H9 (cell line): ENCODE results near the gene TEF. TPM values are rescaled to one million over a fixed set of nuclear protein-coding genes. Genes with fewer than 3 reads are reported as not detected.
"Not testable (repeated sequence)": the region's sequence is repeated elsewhere in the genome, so short reads cannot be mapped to it uniquely, and the experiment has no call there.

Experiments used
- DNase-seq: peaks from one replicate; pipeline ENCODE4 v3.0.0-alpha.2; 2017
- H2AFZ ChIP-seq: one replicate; pipeline ENCODE4 v1.6.1; 2013; ENCODE audit warnings: mild to moderate bottlenecking, low read length, control low read depth, moderate library complexity
- H2AK5ac ChIP-seq: 2 replicates; pipeline ENCODE4 v1.6.1; 2013; ENCODE audit warnings: low read length, control low read depth, mixed read lengths; ENCODE audit not compliant: insufficient read length
- H2BK120ac ChIP-seq: one replicate; pipeline ENCODE4 v1.6.1; 2013; ENCODE audit warnings: low read depth, mild to moderate bottlenecking, low read length, control low read depth, inconsistent platforms; ENCODE audit not compliant: poor library complexity, severe bottlenecking
- H2BK12ac ChIP-seq: 2 replicates; pipeline ENCODE4 v1.6.1; 2013; ENCODE audit warnings: low read length, control low read depth, mixed read lengths, low read depth; ENCODE audit not compliant: insufficient read length
- H2BK15ac ChIP-seq: 2 replicates; pipeline ENCODE4 v1.6.1; 2013; ENCODE audit warnings: low read depth, low read length, control low read depth
- H2BK20ac ChIP-seq: one replicate; pipeline ENCODE4 v1.6.1; 2013; ENCODE audit warnings: low read depth, mild to moderate bottlenecking, low read length, control low read depth, inconsistent platforms; ENCODE audit not compliant: poor library complexity, severe bottlenecking
- H2BK5ac ChIP-seq: 2 replicates; pipeline ENCODE4 v1.6.1; 2013; ENCODE audit warnings: low read length, control low read depth, mixed read lengths; ENCODE audit not compliant: insufficient read length
- H3K14ac ChIP-seq: 2 replicates; pipeline ENCODE4 v1.6.1; 2013; ENCODE audit warnings: low read length, control low read depth; ENCODE audit not compliant: insufficient read depth
- H3K18ac ChIP-seq: 2 replicates; pipeline ENCODE4 v1.6.1; 2013; ENCODE audit warnings: low read depth, mild to moderate bottlenecking, mixed read lengths, low read length, control low read depth; ENCODE audit not compliant: insufficient read length
- H3K23ac ChIP-seq: 2 replicates; pipeline ENCODE4 v1.6.1; 2013; ENCODE audit warnings: low read length, control low read depth, mixed read lengths, low read depth; ENCODE audit not compliant: insufficient read length
- H3K23me2 ChIP-seq: 2 replicates; pipeline ENCODE4 v1.6.1; 2013; ENCODE audit warnings: low read depth, mild to moderate bottlenecking, mixed read lengths, low read length, control low read depth; ENCODE audit not compliant: insufficient read length, poor library complexity, severe bottlenecking
- H3K27ac ChIP-seq: 2 replicates; pipeline ENCODE4 v1.5.1; 2013; ENCODE audit warnings: low read length, control low read depth, mixed read lengths, low read depth; ENCODE audit not compliant: insufficient read length
- H3K27me3 ChIP-seq: 2 replicates; pipeline ENCODE4 v1.6.1; 2013; ENCODE audit warnings: low read length, control low read depth, inconsistent platforms; ENCODE audit not compliant: insufficient read depth
- H3K4ac ChIP-seq: 2 replicates; pipeline ENCODE4 v1.6.1; 2013; ENCODE audit warnings: low read depth, mild to moderate bottlenecking, control low read depth, inconsistent platforms, low read length, moderate library complexity
- H3K4me1 ChIP-seq: 2 replicates; pipeline ENCODE4 v1.6.1; 2013; ENCODE audit warnings: low read length, control low read depth, inconsistent platforms; ENCODE audit not compliant: insufficient read depth
- H3K4me2 ChIP-seq: 2 replicates; pipeline ENCODE4 v1.6.1; 2013; ENCODE audit warnings: low read length, control low read depth, mixed read lengths; ENCODE audit not compliant: insufficient read length, insufficient read depth
- H3K56ac ChIP-seq: 2 replicates; pipeline ENCODE4 v1.6.1; 2013; ENCODE audit warnings: low read depth, mild to moderate bottlenecking, mixed read lengths, low read length, control low read depth; ENCODE audit not compliant: insufficient read length
- H3K79me1 ChIP-seq: 2 replicates; pipeline ENCODE4 v1.6.1; 2013; ENCODE audit warnings: low read depth, mild to moderate bottlenecking, moderate library complexity, low read length, control low read depth, inconsistent platforms; ENCODE audit not compliant: insufficient read depth, poor library complexity, severe bottlenecking
- H3K79me2 ChIP-seq: 2 replicates; pipeline ENCODE4 v1.6.1; 2013; ENCODE audit warnings: low read length, control low read depth, inconsistent platforms; ENCODE audit not compliant: insufficient read depth
- H3K9ac ChIP-seq: 2 replicates; pipeline ENCODE4 v1.6.1; 2013; ENCODE audit warnings: low read length, control low read depth, mixed read lengths; ENCODE audit not compliant: insufficient read length; ENCODE audit errors: extremely low read depth
- H3K9me3 ChIP-seq: one replicate; pipeline ENCODE4 v1.6.1; 2013; ENCODE audit warnings: low read depth, low read length, inconsistent platforms; ENCODE audit not compliant: control insufficient read depth
- H3T11ph ChIP-seq: one replicate; pipeline ENCODE4 v1.6.1; 2013; ENCODE audit warnings: mild to moderate bottlenecking, low read length, control low read depth, inconsistent platforms
- H4K20me1 ChIP-seq: one replicate; pipeline ENCODE4 v1.6.1; 2013; ENCODE audit not compliant: control insufficient read depth, insufficient read length, insufficient read depth
- H4K5ac ChIP-seq: 2 replicates; pipeline ENCODE4 v1.6.1; 2013; ENCODE audit warnings: low read depth, mild to moderate bottlenecking, mixed read lengths, low read length, control low read depth; ENCODE audit not compliant: insufficient read length
- H4K8ac ChIP-seq: replicated peaks from 2 replicates; pipeline ENCODE4 v1.6.1; 2013; ENCODE audit warnings: low read length, control low read depth, mixed read lengths, low read depth; ENCODE audit not compliant: insufficient read length
- H4K91ac ChIP-seq: 2 replicates; pipeline ENCODE4 v1.6.1; 2013; ENCODE audit warnings: low read depth, mild to moderate bottlenecking, moderate library complexity, mixed read lengths, low read length, control low read depth; ENCODE audit not compliant: insufficient read length
- H3K27ac Mint-ChIP-seq, 3 experiments: 2 replicates in 2 of 3; 3 replicates in 1 of 3; pipeline ENCODE4 v1.8.0; 2020 to 2021; ENCODE audit warnings: mixed read lengths in 3 of 3, mild to moderate bottlenecking in 1 of 3, moderate library complexity in 1 of 3
- H3K27me3 Mint-ChIP-seq: 2 replicates; pipeline ENCODE4 v1.8.0; 2021; ENCODE audit warnings: low read depth, mild to moderate bottlenecking, moderate library complexity, mixed read lengths
- H3K36me3 Mint-ChIP-seq, 3 experiments: 2 replicates in 2 of 3; 3 replicates in 1 of 3; pipeline ENCODE4 v1.8.0; 2020 to 2021; ENCODE audit warnings: low read depth in 3 of 3, mixed read lengths in 3 of 3; ENCODE audit not compliant: insufficient read depth in 1 of 3
- H3K4me1 Mint-ChIP-seq, 2 experiments: 2 replicates each; pipeline ENCODE4 v1.8.0; 2020; ENCODE audit warnings: mixed read lengths in 2 of 2
- H3K4me3 Mint-ChIP-seq, 2 experiments: 2 replicates in 1 of 2; 3 replicates in 1 of 2; pipeline ENCODE4 v1.8.0; 2020 to 2021; ENCODE audit warnings: mild to moderate bottlenecking in 2 of 2, mixed read lengths in 2 of 2, moderate library complexity in 1 of 2
- H3K9me3 Mint-ChIP-seq, 2 experiments: 2 replicates in 1 of 2; 3 replicates in 1 of 2; pipeline ENCODE4 v1.8.0; 2020; ENCODE audit warnings: mild to moderate bottlenecking in 2 of 2, mixed read lengths in 2 of 2, moderate library complexity in 1 of 2
- CTCF ChIP-seq: fragments of 200-600 bp; sonication (generic); conservative IDR thresholded peaks from 3 replicates; pipeline ENCODE4 v1.8.0; 2021; ENCODE audit warnings: antibody characterized with exemption, mild to moderate bottlenecking
- WGBS: extraction: QIAGEN DNeasy Blood & Tissue Kit; methylation state at CpG from one replicate; pipeline ENCODE4 v1.1.7; 2013; ENCODE audit warnings: missing lambda C conversion rate, low lambda C conversion rate, mixed read lengths; ENCODE audit not compliant: insufficient read length; ENCODE audit errors: extremely low coverage; 5-methylcytosine and 5-hydroxymethylcytosine counted together
- total RNA-seq: library from RNA; stranded (reverse); gene quantifications from 2 replicates; pipeline ENCODE4 v1.2.1, GENCODE V29; 2021

Gene TEF
- total RNA-seq, 1 experiment from 2014 or later: 17.9 TPM

GRCh38 chr22:41401781-41402648 lies 20.3 kb downstream of the TEF start:
- Histone ChIP-seq H4K5ac (no peak overlapping the region), H4K91ac (no peak overlapping the region), H3K18ac (no peak overlapping the region), H2AFZ (no peak overlapping the region), H2BK20ac (no peak overlapping the region), H4K20me1 (no peaks in the 10 kb centered on the region), H3K14ac (no peak overlapping the region), H2BK120ac (no peak overlapping the region), H2BK15ac (no peak overlapping the region), H3K27me3 (no peaks in the 10 kb centered on the region), H3K4me2 (no peak overlapping the region), H3K79me1 (no peaks in the 10 kb centered on the region), H3K56ac (no peak overlapping the region), H3T11ph (no peak overlapping the region), H3K4ac (no peak overlapping the region), H3K23me2 (no peaks in the 10 kb centered on the region), H2BK5ac (no peak overlapping the region), H3K9me3 (no peaks in the 10 kb centered on the region), H3K4me1 (no peaks in the 10 kb centered on the region), H3K79me2 (no peaks in the 10 kb centered on the region), H2BK12ac (no peak overlapping the region), H4K8ac (no peak overlapping the region), H2AK5ac (no peak overlapping the region), H3K9ac (no peak overlapping the region), H3K23ac (no peak overlapping the region), H3K27ac (no peak overlapping the region)
- Mint-ChIP-seq H3K4me3 (no peak overlapping the region), H3K4me1 (peaks cover 6 to 11% of the 10 kb centered on the region in 2 experiments; a peak in 3 of 4 replicates), H3K9me3 (no peaks in the 10 kb centered on the region), H3K27ac (peak overlapping the region in 1 of 3 experiments; percentile 52; a peak in 1 of 7 replicates), H3K27me3 (peaks cover 1% of the 10 kb centered on the region; the same call in 1 of the 2 replicates), H3K36me3 (peaks cover 0 to 9% (median 9%) of the 10 kb centered on the region in 3 experiments; a peak in 4 of 7 replicates)
- DNase-seq: no peak
- WGBS: no CpG with 5 or more reads among the region's 16 CpGs
- TF ChIP-seq CTCF: no peak

DNA sequence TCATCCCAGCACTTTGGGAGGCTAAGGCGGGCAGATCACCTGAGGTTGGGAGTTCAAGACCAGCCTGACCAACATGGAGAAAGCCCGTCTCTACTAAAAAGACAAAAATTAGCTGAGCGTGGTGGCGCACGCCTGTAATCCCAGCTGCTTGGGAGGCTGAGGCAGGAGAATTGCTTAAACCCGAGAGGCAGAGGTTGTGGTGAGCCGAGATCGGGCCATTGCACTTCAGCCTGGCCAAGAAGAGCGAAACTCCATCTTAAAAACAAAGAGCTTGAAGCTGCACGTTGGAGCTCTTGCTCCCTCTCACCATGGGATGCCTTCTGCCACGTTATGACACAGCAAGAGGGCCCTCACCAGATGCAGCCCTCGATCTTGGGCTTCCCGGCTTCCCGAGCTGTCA lies 21.1 kb downstream of the TEF start:
- not testable (repeated sequence) for H3K27ac ChIP-seq, H4K20me1 ChIP-seq, H3K4me2 ChIP-seq, H3K36me3 Mint-ChIP-seq, H2AFZ ChIP-seq, H3K14ac ChIP-seq, H3K4me1 ChIP-seq, H2BK15ac ChIP-seq, H3K79me2 ChIP-seq, H3K9ac ChIP-seq, H4K8ac ChIP-seq, H4K5ac ChIP-seq, H3T11ph ChIP-seq, H3K27ac Mint-ChIP-seq, H2BK12ac ChIP-seq, H2BK20ac ChIP-seq, H3K23me2 ChIP-seq, H3K9me3 ChIP-seq, H3K27me3 ChIP-seq, H2BK120ac ChIP-seq, H2AK5ac ChIP-seq, H3K23ac ChIP-seq, H3K79me1 ChIP-seq, H3K4ac ChIP-seq, H3K27me3 Mint-ChIP-seq, H3K9me3 Mint-ChIP-seq, H3K56ac ChIP-seq, H3K18ac ChIP-seq, DNase-seq, H4K91ac ChIP-seq, H2BK5ac ChIP-seq
- Mint-ChIP-seq H3K4me3 (0 out of 5 replicates have a peak overlapping the region, but pooled peaks of 1 of the 2 experiments have one; percentile 20), H3K4me1 (peaks cover 6 to 11% of the 10 kb centered on the region in 2 experiments; a peak in 3 of 4 replicates)
- no CpG with 5 or more reads among the region's 14 CpGs for WGBS
